T-cell (primary cell): ENCODE results near the gene PITHD1. TPM values are rescaled to one million over a fixed set of nuclear protein-coding genes. Genes with fewer than 3 reads are reported as not detected.
A peak's percentile ranks its signal among the peaks of the same experiment; 100 is the strongest.

Experiments used
- ATAC-seq, 4 experiments: fragments of 200-7000 bp in 3 of 4; fragments of 150-1000 bp in 1 of 4; cut with Tn5 transposase; replicated peaks in 1 of 4; 1 replicate in 3 of 4; 2 replicates in 1 of 4; pipeline ENCODE4 v1.10.0; 2021; ENCODE audit warnings: moderate library complexity in 3 of 4, mild to moderate bottlenecking in 2 of 4, moderate number of reproducible peaks in 1 of 4
- CTCF ChIA-PET, 2 donors: fragments of 300-600 bp; sonication (Branson Sonifier 250); formaldehyde crosslinking; loops; one replicate each; lab custom pipeline; 2022; ENCODE audit warnings: antibody characterized with exemption in 2 of 2; lab: Charles Lee
- POLR2A ChIA-PET, 2 donors: fragments of 300-600 bp; sonication (Branson Sonifier 250); formaldehyde crosslinking; loops; one replicate each; lab custom pipeline; 2022; ENCODE audit warnings: antibody characterized with exemption in 2 of 2; lab: Charles Lee
- DNase-seq, 35 experiments: peaks; one replicate each; pipeline versions ENCODE4 v3.0.0 to v3.0.0-alpha.2; 2013 to 2023
- H3K27ac ChIP-seq: one replicate; pipeline ENCODE4 v1.5.1; 2013; ENCODE audit warnings: low read length
- H3K27me3 ChIP-seq, 2 experiments: replicated peaks in 1 of 2; 1 replicate in 1 of 2; 2 replicates in 1 of 2; pipeline versions ENCODE4 v1.6.1 to v1.7.0; 2013; ENCODE audit warnings: low read length in 1 of 2, mixed read lengths in 1 of 2; ENCODE audit not compliant: control insufficient read depth in 2 of 2, insufficient read depth in 2 of 2; ENCODE audit errors: extremely low read depth in 1 of 2
- H3K36me3 ChIP-seq, 2 donors: 1 replicate in 1 of 2; 2 replicates in 1 of 2; pipeline versions ENCODE4 v1.6.1 to v1.7.0; 2013; ENCODE audit warnings: low read length in 1 of 2; ENCODE audit not compliant: control insufficient read depth in 2 of 2, insufficient read depth in 1 of 2; ENCODE audit errors: extremely low read depth in 1 of 2
- H3K4me1 ChIP-seq, 2 experiments: 1 replicate in 1 of 2; 2 replicates in 1 of 2; pipeline versions ENCODE4 v1.6.1 to v1.7.0; 2013; ENCODE audit warnings: low read length in 2 of 2, mixed read lengths in 1 of 2; ENCODE audit not compliant: insufficient read depth in 2 of 2, control insufficient read depth in 1 of 2; ENCODE audit errors: extremely low read depth in 1 of 2
- H3K4me3 ChIP-seq, 2 donors: 1 replicate in 1 of 2; 2 replicates in 1 of 2; pipeline versions ENCODE4 v1.5.1 to v1.7.0; 2013; ENCODE audit warnings: mild to moderate bottlenecking in 2 of 2, low read length in 1 of 2, moderate library complexity in 1 of 2; ENCODE audit not compliant: control insufficient read depth in 1 of 2; ENCODE audit errors: extremely low read depth in 1 of 2
- H3K9me3 ChIP-seq: 2 replicates; pipeline ENCODE4 v1.7.0; 2013
- H3K27ac Mint-ChIP-seq, 2 donors: one replicate each; pipeline ENCODE4 v1.8.0; 2020 to 2021; ENCODE audit warnings: mild to moderate bottlenecking in 2 of 2, mixed read lengths in 2 of 2
- H3K27me3 Mint-ChIP-seq, 2 donors: one replicate each; pipeline ENCODE4 v1.8.0; 2021 to 2022; ENCODE audit warnings: mixed read lengths in 2 of 2
- H3K36me3 Mint-ChIP-seq: one replicate; pipeline ENCODE4 v1.8.0; 2021; ENCODE audit warnings: mixed read lengths
- H3K4me1 Mint-ChIP-seq, 3 donors: one replicate each; pipeline ENCODE4 v1.8.0; 2020 to 2022; ENCODE audit warnings: mixed read lengths in 3 of 3, mild to moderate bottlenecking in 1 of 3
- H3K4me3 Mint-ChIP-seq, 3 donors: one replicate each; pipeline ENCODE4 v1.8.0; 2020 to 2022; ENCODE audit warnings: mild to moderate bottlenecking in 3 of 3, mixed read lengths in 3 of 3, moderate library complexity in 3 of 3
- H3K9me3 Mint-ChIP-seq, 3 donors: one replicate each; pipeline ENCODE4 v1.8.0; 2020 to 2022; ENCODE audit warnings: mixed read lengths in 3 of 3
- WGBS: methylation state at CpG from one replicate; pipeline ENCODE4 v1.1.5; 2013; ENCODE audit warnings: missing lambda C conversion rate; ENCODE audit not compliant: insufficient coverage; 5-methylcytosine and 5-hydroxymethylcytosine counted together
- total RNA-seq, 35 experiments: library from RNA in 6 of 35; stranded (reverse) in 6 of 35; fragments of 120-200 nt in 1 of 35; gene quantifications; one replicate each; pipeline versions ENCODE4 v1.2.1 to v1.2.4 and lab custom pipeline; 2013 to 2026

The PITHD1 gene
- total RNA-seq, 5 donors from 2014 or later (not counting 1 experiment from before 2014, with no cell fraction given), result 60.7 to 87.1 (median 70.8) TPM

GRCh38 chr1:23798662-23799142 lies 20.5 kb downstream of the PITHD1 start:
- Mint-ChIP-seq H3K27ac (peak overlapping the region in 1 of 2 donors; percentile 16), H3K9me3 (no peaks in the 10 kb centered on the region)
- WGBS, result 93% methylated on average over 12 of the region's 12 CpGs

DNA sequence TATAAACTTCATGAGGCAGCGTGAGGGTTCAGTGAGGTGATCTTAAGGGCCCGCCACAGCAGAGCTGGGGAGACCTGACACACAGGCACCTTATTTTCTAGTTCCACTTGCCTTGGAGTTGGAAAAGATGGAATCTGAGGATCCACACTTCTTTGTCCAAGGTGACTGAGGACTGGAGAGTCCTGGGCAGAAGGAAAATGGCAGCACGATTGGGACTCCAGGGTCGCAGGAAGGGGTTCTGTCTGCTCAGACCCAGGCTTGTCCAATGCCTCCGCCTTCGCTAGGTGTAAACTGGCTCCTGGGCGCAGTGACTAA lies 21.0 kb downstream of the PITHD1 start:
- no peaks in the 10 kb centered on the region for H3K27me3 Mint-ChIP-seq
- peak overlapping the region; percentile 82 to 91 (median 87) for H3K4me3 Mint-ChIP-seq
- Histone ChIP-seq H3K27me3 (no peaks in the 10 kb centered on the region), H3K36me3 (peaks cover 6 to 17% of the 10 kb centered on the region in 2 donors), H3K27ac (peak overlapping the region; percentile 49), H3K4me3 (peak overlapping the region; percentile 66 to 85), H3K9me3 (no peaks in the 10 kb centered on the region), H3K4me1 (peaks cover 4 to 31% of the 10 kb centered on the region in 2 experiments)
- ChIA-PET POLR2A (interaction anchor here (0.6 to 1.2 kb wide), 2 partner anchors 21 to 246 kb away, joined by 3 to 6 read pairs; partner anchors contain the start of gene PITHD1 (in 1 of the 2)), CTCF (interaction anchor here in 1 of 2 donors (1.4 kb wide), 1 partner anchor 10 kb away, joined by 3 read pairs; no protein-coding TSS in a partner anchor)
- WGBS, result 72% methylated on average over 3 of the region's 7 CpGs
- peak overlapping the region in 1 of 2 donors; percentile 52 for H3K27ac Mint-ChIP-seq
- H3K4me1 Mint-ChIP-seq, result peaks cover 14 to 24% (median 16%) of the 10 kb centered on the region in 3 donors
- DNase-seq, result no peak
- H3K9me3 Mint-ChIP-seq, result no peaks in the 10 kb centered on the region
- no peak for ATAC-seq
- H3K36me3 Mint-ChIP-seq, result peaks cover 3% of the 10 kb centered on the region

More at GRCh38 chr1:23798662-23799142, 20.5 kb downstream of the PITHD1 start:
- peaks cover 6 to 20% of the 10 kb centered on the region in 2 donors for H3K36me3 ChIP-seq
- ChIA-PET POLR2A (interaction anchor here in 1 of 2 donors (1.2 kb wide), 1 partner anchor 20 kb away, joined by 6 read pairs; the partner anchor contains the start of gene PITHD1), CTCF (interaction anchor here in 1 of 2 donors (1.0 kb wide), 1 partner anchor 27 kb away, joined by 5 read pairs; no protein-coding TSS in a partner anchor)
- no peak overlapping the region for H3K4me3 ChIP-seq
- no peak for ATAC-seq
- Mint-ChIP-seq H3K4me3 (peak overlapping the region; percentile 28 to 87 (median 82)), H3K4me1 (peaks cover 14 to 24% (median 16%) of the 10 kb centered on the region in 3 donors), H3K36me3 (peaks cover 3% of the 10 kb centered on the region), H3K27me3 (no peaks in the 10 kb centered on the region)
- no peaks in the 10 kb centered on the region for H3K9me3 ChIP-seq
- no peaks in the 10 kb centered on the region for H3K27me3 ChIP-seq
- H3K4me1 ChIP-seq, result peaks cover 4 to 31% of the 10 kb centered on the region in 2 experiments
- no peak for DNase-seq
- H3K27ac ChIP-seq, result no peak overlapping the region

GRCh38 chr1:23799570-23800399 lies 21.6 kb downstream of the PITHD1 start:
- no peaks in the 10 kb centered on the region for H3K27me3 Mint-ChIP-seq
- H3K4me3 Mint-ChIP-seq, result peak overlapping the region; percentile 82 to 91 (median 87)
- peaks cover 3% of the 10 kb centered on the region for H3K36me3 Mint-ChIP-seq
- H3K27ac Mint-ChIP-seq, result peak overlapping the region; percentile 80 to 85
- peaks cover 4 to 31% of the 10 kb centered on the region in 2 experiments for H3K4me1 ChIP-seq
- 6% methylated on average over 37 of the region's 48 CpGs for WGBS
- peaks cover 14 to 24% (median 16%) of the 10 kb centered on the region in 3 donors for H3K4me1 Mint-ChIP-seq
- H3K9me3 ChIP-seq, result no peaks in the 10 kb centered on the region
- CTCF ChIA-PET, result interaction anchor here in 1 of 2 donors (0.7 to 2.1 kb wide), 3 partner anchors 8 to 118 kb away, joined by 3 to 5 read pairs (median 3); no protein-coding TSS in a partner anchor
- H3K27ac ChIP-seq, result peak overlapping the region; percentile 60
- ATAC-seq (no peak), DNase-seq (peak in 2 of 35 experiments; percentile 24 to 33)
- H3K4me3 ChIP-seq, result peak overlapping the region; percentile 66 to 85
- H3K9me3 Mint-ChIP-seq, result no peaks in the 10 kb centered on the region
- no peaks in the 10 kb centered on the region for H3K27me3 ChIP-seq
- POLR2A ChIA-PET, result interaction anchor here (0.6 to 1.2 kb wide), 2 partner anchors 21 to 246 kb away, joined by 3 to 6 read pairs; partner anchors contain the start of gene PITHD1 (in 1 of the 2)
- peaks cover 6 to 16% of the 10 kb centered on the region in 2 donors for H3K36me3 ChIP-seq

DNA sequence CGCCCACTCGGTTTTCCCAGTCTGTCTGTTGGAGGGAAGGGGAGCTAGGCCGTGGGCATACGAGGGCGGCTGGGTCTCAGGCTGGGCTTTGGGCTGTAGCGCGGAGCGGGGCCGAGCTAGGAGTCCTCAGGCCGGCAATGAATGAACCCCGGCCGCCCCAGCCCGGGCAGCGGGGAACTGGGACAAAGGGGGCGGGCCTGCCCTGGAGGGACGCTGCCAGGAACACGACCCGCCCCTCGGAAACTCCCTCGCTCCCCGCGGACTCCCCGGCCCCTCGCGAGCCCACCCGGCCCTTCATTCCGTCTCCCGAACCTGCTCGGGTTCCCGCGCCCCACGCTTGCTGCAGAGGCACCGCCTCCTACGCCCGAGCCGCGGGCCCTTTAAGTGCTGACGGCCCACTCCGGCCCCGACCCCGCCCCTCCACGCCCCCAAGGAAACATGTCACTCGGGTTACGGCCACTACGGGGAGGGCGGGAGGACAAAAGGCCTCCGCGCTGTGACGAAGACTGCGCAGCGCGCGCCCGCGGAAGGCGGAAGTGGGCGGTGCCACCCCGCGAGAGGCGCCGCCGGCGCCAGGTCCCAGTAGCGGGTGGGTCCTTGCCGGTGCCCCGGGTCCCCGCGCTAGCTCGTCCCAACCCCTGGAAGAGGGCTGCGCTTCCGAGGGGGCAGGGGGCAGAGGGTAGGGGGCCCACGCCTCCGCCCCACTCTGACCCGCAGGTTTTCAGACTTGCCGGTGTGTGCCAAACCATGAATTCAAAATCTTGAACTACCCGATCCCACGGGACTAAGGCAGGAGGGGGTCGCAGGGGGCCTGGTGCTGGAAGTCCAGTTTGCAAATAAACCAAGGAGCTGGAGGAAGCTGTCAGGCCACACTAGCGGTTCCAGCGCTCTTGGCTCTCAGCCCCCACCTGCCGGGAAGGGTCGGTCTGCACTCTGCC lies 22.5 kb downstream of the PITHD1 start, which contains the start of gene GALE:
GALE (minus strand) TSS at position 355 of the 938 bp plus-strand sequence. CDS start 1,747 bp downstream, outside the sequence.
- peak within 1 kb of the TSS; percentile 87 for H3K27ac ChIP-seq
- ChIA-PET CTCF (interaction anchor here in 1 of 2 donors (0.6 to 2.1 kb wide), 9 partner anchors 9 to 119 kb away, joined by 3 to 10 read pairs (median 3); no protein-coding TSS in a partner anchor), POLR2A (interaction anchor here (0.6 kb wide), 3 partner anchors 56 to 456 kb away, joined by 3 to 6 read pairs (median 3); partner anchors contain the start of gene HNRNPR (in 1 of the 2))
- H3K27me3 ChIP-seq, result no peaks in the 10 kb centered on the region
- H3K4me1 ChIP-seq, result peaks cover 4 to 31% of the 10 kb centered on the region in 2 experiments
- peak; percentile 90 to 95 (median 90) for ATAC-seq
- DNase-seq, result peak; percentile 90 to 98 (median 96)
- peaks cover 14 to 24% (median 16%) of the 10 kb centered on the region in 3 donors for H3K4me1 Mint-ChIP-seq
- H3K9me3 Mint-ChIP-seq, result no peaks in the 10 kb centered on the region
- H3K4me3 ChIP-seq, result peak within 1 kb of the TSS; percentile 80 to 85
- under 1% methylated on average over 72 of the region's 82 CpGs for WGBS
- H3K36me3 Mint-ChIP-seq, result no peaks in the 10 kb centered on the region
- H3K9me3 ChIP-seq, result no peaks in the 10 kb centered on the region
- peak within 1 kb of the TSS; percentile 82 to 91 (median 87) for H3K4me3 Mint-ChIP-seq
- no peaks in the 10 kb centered on the region for H3K27me3 Mint-ChIP-seq
- peak within 1 kb of the TSS; percentile 80 to 87 for H3K27ac Mint-ChIP-seq
- peaks cover 6 to 15% of the 10 kb centered on the region in 2 donors for H3K36me3 ChIP-seq

DNA sequence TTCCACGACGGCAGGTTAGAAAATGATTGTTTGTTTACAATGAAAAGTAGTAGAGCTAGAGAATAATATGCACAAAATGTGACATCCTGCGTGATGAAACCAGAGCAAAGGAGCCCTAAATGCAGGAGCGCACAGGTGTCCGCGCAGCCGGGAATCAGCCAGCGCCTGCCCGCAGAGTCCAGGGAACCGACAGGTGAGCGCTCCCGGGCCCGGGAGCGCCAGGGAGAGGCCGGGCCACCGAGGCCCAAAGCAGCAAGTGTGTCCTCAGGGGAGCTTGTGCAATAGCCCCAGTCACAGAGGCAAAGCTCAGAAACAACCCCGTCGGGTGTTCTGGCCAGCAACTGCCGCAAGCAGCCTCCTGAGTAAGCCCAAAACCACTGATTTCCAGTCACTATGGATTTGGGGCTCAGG lies 23.1 kb downstream of the PITHD1 start:
- no peaks in the 10 kb centered on the region for H3K9me3 ChIP-seq
- ATAC-seq, result no peak
- H3K4me3 ChIP-seq, result peak overlapping the region; percentile 80 to 85
- POLR2A ChIA-PET, result interaction anchor here (0.6 kb wide), 3 partner anchors 24 to 154 kb away, joined by 3 to 9 read pairs (median 6); partner anchors contain the start of gene HMGCL (in 1 of the 2)
- H3K27ac ChIP-seq, result peak overlapping the region; percentile 87
- H3K36me3 ChIP-seq, result peaks cover 6 to 12% of the 10 kb centered on the region in 2 donors
- H3K4me1 ChIP-seq, result peaks cover 4 to 31% of the 10 kb centered on the region in 2 experiments
- Mint-ChIP-seq H3K9me3 (no peaks in the 10 kb centered on the region), H3K36me3 (no peaks in the 10 kb centered on the region), H3K4me1 (peaks cover 14 to 24% (median 16%) of the 10 kb centered on the region in 3 donors), H3K27me3 (no peaks in the 10 kb centered on the region), H3K27ac (peak overlapping the region; percentile 76 to 87), H3K4me3 (peak overlapping the region; percentile 82 to 91 (median 87))
- no peaks in the 10 kb centered on the region for H3K27me3 ChIP-seq
- 56% methylated on average over 19 of the region's 19 CpGs for WGBS
- CTCF ChIA-PET, result interaction anchor here in 1 of 2 donors (0.6 to 2.1 kb wide), 6 partner anchors 9 to 67 kb away, joined by 3 to 10 read pairs (median 4); no protein-coding TSS in a partner anchor
- DNase-seq, result no peak
